ENCODE measurements around the gene TTC1. TPM values are rescaled to one million over a fixed set of nuclear protein-coding genes. Genes with fewer than 3 reads are reported as not detected.

TTC1 gene
- total RNA-seq, 1 experiment from 2014 or later, result 84.6 TPM

GRCh38 chr5:160084144-160084543, 75.2 kb downstream of the TTC1 start:
- no TSS peak for BruUV-seq (replicated peaks)
- CTCF ChIA-PET, result interaction anchor here (0.6 to 1.5 kb wide), 7 partner anchors 11 to 310 kb away, joined by 3 to 6 read pairs (median 3); no protein-coding TSS in a partner anchor
- intact Hi-C loops (cut with micrococcal nuclease), result loop anchor here (5.0 kb wide), 1 partner anchor 62 kb away; no protein-coding TSS in a partner anchor
- Mint-ChIP-seq H3K27me3 (ENCODE audit: insufficient read depth, unreplicated experiment) (no peaks in the 10 kb centered on the region), H3K27ac (ENCODE audit: low read depth, unreplicated experiment) (no peak overlapping the region), H3K9me3 (ENCODE audit: unreplicated experiment) (no peaks in the 10 kb centered on the region), H3K4me1 (ENCODE audit: insufficient read depth, unreplicated experiment) (peaks cover 17% of the 10 kb centered on the region), H3K4me3 (ENCODE audit: unreplicated experiment) (no peak overlapping the region), H3K36me3 (ENCODE audit: insufficient read depth, unreplicated experiment) (peaks cover 28% of the 10 kb centered on the region)
- POLR2A ChIA-PET, result interaction anchor here (0.6 to 1.6 kb wide), 4 partner anchors 12 to 179 kb away, joined by 3 to 5 read pairs (median 3); partner anchors contain the start of gene PWWP2A
- no peak for DNase-seq (ENCODE audit: unreplicated experiment)
- no peak for TF ChIP-seq CTCF (IDR thresholded peaks at IDR 0.05; ENCODE audit: unreplicated experiment)

GRCh38 chr5:160087199-160087598, 78.3 kb downstream of the TTC1 start:
- Mint-ChIP-seq H3K36me3 (ENCODE audit: insufficient read depth, unreplicated experiment) (peaks cover 22% of the 10 kb centered on the region), H3K9me3 (ENCODE audit: unreplicated experiment) (no peaks in the 10 kb centered on the region), H3K27ac (ENCODE audit: low read depth, unreplicated experiment) (no peak overlapping the region), H3K4me3 (ENCODE audit: unreplicated experiment) (no peak overlapping the region), H3K27me3 (ENCODE audit: insufficient read depth, unreplicated experiment) (no peaks in the 10 kb centered on the region), H3K4me1 (ENCODE audit: insufficient read depth, unreplicated experiment) (peaks cover 17% of the 10 kb centered on the region)
- ChIA-PET POLR2A (no interaction called here), CTCF (interaction anchor here (0.5 to 1.3 kb wide), 3 partner anchors 65 to 302 kb away, joined by 3 to 5 read pairs (median 3); partner anchors contain the start of gene TTC1)
- TF ChIP-seq CTCF (IDR thresholded peaks at IDR 0.05; ENCODE audit: unreplicated experiment), result no peak
- no peak for DNase-seq (ENCODE audit: unreplicated experiment)
- no TSS peak for BruUV-seq (replicated peaks)
- intact Hi-C loops (cut with micrococcal nuclease), result no loop called here

- TF ChIP-seq CTCF (IDR thresholded peaks at IDR 0.05; ENCODE audit: unreplicated experiment), result no peak
- CTCF ChIA-PET, result interaction anchor here (0.5 to 1.0 kb wide), 3 partner anchors 8 to 50 kb away, joined by 3 to 4 read pairs (median 4); no protein-coding TSS in a partner anchor
- peaks cover 1% of the 10 kb centered on the region for H3K4me1 Mint-ChIP-seq (ENCODE audit: insufficient read depth, unreplicated experiment)
- POLR2A ChIA-PET, result interaction anchor here (1.2 kb wide), 1 partner anchor 26 kb away, joined by 4 read pairs; no protein-coding TSS in a partner anchor
- H3K36me3 Mint-ChIP-seq (ENCODE audit: insufficient read depth, unreplicated experiment), result peaks cover 38% of the 10 kb centered on the region
- H3K27ac Mint-ChIP-seq (ENCODE audit: low read depth, unreplicated experiment), result no peak overlapping the region
- intact Hi-C loops (cut with micrococcal nuclease), result no loop called here
- no peak overlapping the region for H3K4me3 Mint-ChIP-seq (ENCODE audit: unreplicated experiment)
- H3K27me3 Mint-ChIP-seq (ENCODE audit: insufficient read depth, unreplicated experiment), result no peaks in the 10 kb centered on the region
- H3K9me3 Mint-ChIP-seq (ENCODE audit: unreplicated experiment), result no peaks in the 10 kb centered on the region
- BruUV-seq (replicated peaks), result no TSS peak
- no peak for DNase-seq (ENCODE audit: unreplicated experiment)
Measured at GRCh38 chr5:160088805-160089204, 79.9 kb downstream of the TTC1 start.

DNA sequence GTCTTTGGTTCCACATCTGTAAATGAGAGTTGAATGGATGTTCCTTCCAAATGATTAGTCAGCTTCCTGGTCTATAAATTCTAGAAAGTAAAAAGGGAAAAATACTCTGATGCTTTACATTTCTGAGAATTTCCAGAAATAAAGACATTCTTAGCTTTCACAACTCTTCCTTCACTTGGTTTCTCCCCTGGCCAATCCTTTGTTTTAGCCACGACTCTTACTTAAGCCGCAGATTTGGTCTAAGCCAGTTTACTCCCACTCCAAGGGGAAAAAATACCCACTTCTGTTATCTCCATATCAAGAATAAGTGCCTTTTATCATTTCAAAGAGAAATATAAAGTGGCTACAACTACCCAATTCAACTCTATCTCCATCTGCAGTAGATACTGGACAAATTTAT, 80.6 kb downstream of the TTC1 start:
- no TSS peak for BruUV-seq (replicated peaks)
- Mint-ChIP-seq H3K9me3 (ENCODE audit: unreplicated experiment) (no peaks in the 10 kb centered on the region), H3K4me1 (ENCODE audit: insufficient read depth, unreplicated experiment) (no peaks in the 10 kb centered on the region), H3K36me3 (ENCODE audit: insufficient read depth, unreplicated experiment) (peaks cover 46% of the 10 kb centered on the region), H3K4me3 (ENCODE audit: unreplicated experiment) (no peak overlapping the region), H3K27ac (ENCODE audit: low read depth, unreplicated experiment) (no peak overlapping the region), H3K27me3 (ENCODE audit: insufficient read depth, unreplicated experiment) (no peaks in the 10 kb centered on the region)
- intact Hi-C loops (cut with micrococcal nuclease), result no loop called here
- POLR2A ChIA-PET, result interaction anchor here (0.6 to 1.1 kb wide), 2 partner anchors 26 to 85 kb away, joined by 3 to 7 read pairs; no protein-coding TSS in a partner anchor
- CTCF ChIA-PET, result interaction anchor here (1.0 kb wide), 1 partner anchor 9 kb away, joined by 3 read pairs; no protein-coding TSS in a partner anchor
- no peak for TF ChIP-seq CTCF (IDR thresholded peaks at IDR 0.05; ENCODE audit: unreplicated experiment)
- no peak for DNase-seq (ENCODE audit: unreplicated experiment)
